Measurements from ENCODE around the gene MYO18B.

MYO18B gene

GRCh38 chr22:25987948-25988347 lies 246.0 kb downstream of the MYO18B start:
- Histone ChIP-seq H3K27ac (ENCODE audit: insufficient read depth, low read length, poor library complexity, severe bottlenecking) (no peak overlapping the region), H3K4me1 (ENCODE audit: control insufficient read depth, insufficient read depth, low read length, poor library complexity, severe bottlenecking) (no peaks in the 10 kb centered on the region), H3K27me3 (replicated peaks; ENCODE audit: control insufficient read depth, insufficient read depth, low read length, poor library complexity, severe bottlenecking) (no peaks in the 10 kb centered on the region), H3K9me3 (ENCODE audit: control insufficient read depth, low read length) (no peaks in the 10 kb centered on the region), H3K36me3 (ENCODE audit: control insufficient read depth, insufficient read depth, low read length) (no peaks in the 10 kb centered on the region), H3K4me3 (ENCODE audit: insufficient read depth, low read depth, low read length, poor library complexity, severe bottlenecking) (no peak overlapping the region)
- no peak for DNase-seq

- Histone ChIP-seq H3K36me3 (ENCODE audit: control insufficient read depth, insufficient read depth, low read length) (no peaks in the 10 kb centered on the region), H3K4me3 (ENCODE audit: insufficient read depth, low read depth, low read length, poor library complexity, severe bottlenecking) (no peak overlapping the region)
- DNase-seq = no peak
Measured at GRCh38 chr22:25990940-25991339, 249.0 kb downstream of the MYO18B start.

GRCh38 chr22:25992331-25992730 lies 250.3 kb downstream of the MYO18B start:
- H3K36me3 ChIP-seq (ENCODE audit: control insufficient read depth, insufficient read depth, low read length) = no peaks in the 10 kb centered on the region
- DNase-seq = no peak
- H3K4me3 ChIP-seq (ENCODE audit: insufficient read depth, low read depth, low read length, poor library complexity, severe bottlenecking) = no peak overlapping the region

More at GRCh38 chr22:25990940-25991339, 249.0 kb downstream of the MYO18B start:
- no peaks in the 10 kb centered on the region for H3K9me3 ChIP-seq (ENCODE audit: control insufficient read depth, low read length)
- no peaks in the 10 kb centered on the region for H3K27me3 ChIP-seq (replicated peaks; ENCODE audit: control insufficient read depth, insufficient read depth, low read length, poor library complexity, severe bottlenecking)
- H3K4me1 ChIP-seq (ENCODE audit: control insufficient read depth, insufficient read depth, low read length, poor library complexity, severe bottlenecking) = no peaks in the 10 kb centered on the region
- no peak overlapping the region for H3K27ac ChIP-seq (ENCODE audit: insufficient read depth, low read length, poor library complexity, severe bottlenecking)

GRCh38 chr22:25996669-25997068 lies 254.7 kb downstream of the MYO18B start:
- Histone ChIP-seq H3K27me3 (replicated peaks; ENCODE audit: control insufficient read depth, insufficient read depth, low read length, poor library complexity, severe bottlenecking) (no peaks in the 10 kb centered on the region), H3K36me3 (ENCODE audit: control insufficient read depth, insufficient read depth, low read length) (no peaks in the 10 kb centered on the region), H3K9me3 (ENCODE audit: control insufficient read depth, low read length) (no peaks in the 10 kb centered on the region), H3K27ac (ENCODE audit: insufficient read depth, low read length, poor library complexity, severe bottlenecking) (no peak overlapping the region), H3K4me1 (ENCODE audit: control insufficient read depth, insufficient read depth, low read length, poor library complexity, severe bottlenecking) (no peaks in the 10 kb centered on the region), H3K4me3 (ENCODE audit: insufficient read depth, low read depth, low read length, poor library complexity, severe bottlenecking) (no peak overlapping the region)
- no peak for DNase-seq

More at GRCh38 chr22:25992331-25992730, 250.3 kb downstream of the MYO18B start:
- H3K9me3 ChIP-seq (ENCODE audit: control insufficient read depth, low read length) = no peaks in the 10 kb centered on the region
- H3K27ac ChIP-seq (ENCODE audit: insufficient read depth, low read length, poor library complexity, severe bottlenecking) = no peak overlapping the region
- no peaks in the 10 kb centered on the region for H3K27me3 ChIP-seq (replicated peaks; ENCODE audit: control insufficient read depth, insufficient read depth, low read length, poor library complexity, severe bottlenecking)
- no peaks in the 10 kb centered on the region for H3K4me1 ChIP-seq (ENCODE audit: control insufficient read depth, insufficient read depth, low read length, poor library complexity, severe bottlenecking)

- no peak overlapping the region for H3K27ac ChIP-seq (ENCODE audit: insufficient read depth, low read length, poor library complexity, severe bottlenecking)
- no peaks in the 10 kb centered on the region for H3K9me3 ChIP-seq (ENCODE audit: control insufficient read depth, low read length)
- no peaks in the 10 kb centered on the region for H3K4me1 ChIP-seq (ENCODE audit: control insufficient read depth, insufficient read depth, low read length, poor library complexity, severe bottlenecking)
- no peak for DNase-seq
- no peak overlapping the region for H3K4me3 ChIP-seq (ENCODE audit: insufficient read depth, low read depth, low read length, poor library complexity, severe bottlenecking)
- no peaks in the 10 kb centered on the region for H3K36me3 ChIP-seq (ENCODE audit: control insufficient read depth, insufficient read depth, low read length)
- no peaks in the 10 kb centered on the region for H3K27me3 ChIP-seq (replicated peaks; ENCODE audit: control insufficient read depth, insufficient read depth, low read length, poor library complexity, severe bottlenecking)
Measured at GRCh38 chr22:25997886-25998775, 256.1 kb downstream of the MYO18B start.

DNA sequence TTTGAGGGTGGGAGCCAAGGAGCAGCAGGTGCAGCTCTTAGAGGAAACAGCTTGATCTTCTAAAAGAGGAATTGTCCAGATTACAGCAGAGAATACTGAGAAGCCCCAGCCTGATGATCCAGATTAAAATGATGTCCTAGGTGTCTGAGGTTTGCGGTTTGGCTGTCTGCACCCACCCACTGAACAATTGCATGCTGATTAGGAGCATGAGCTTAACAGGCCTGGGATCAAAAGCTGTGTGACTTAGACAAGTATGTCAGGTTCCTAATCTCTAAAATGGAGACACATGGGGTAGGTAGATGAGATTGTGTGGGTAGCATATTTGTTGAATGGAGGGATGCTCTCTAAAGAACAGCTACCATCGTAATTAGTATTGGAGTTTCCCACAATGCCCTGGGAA lies 260.5 kb downstream of the MYO18B start:
- no peaks in the 10 kb centered on the region for H3K36me3 ChIP-seq (ENCODE audit: control insufficient read depth, insufficient read depth, low read length)
- no peak overlapping the region for H3K4me3 ChIP-seq (ENCODE audit: insufficient read depth, low read depth, low read length, poor library complexity, severe bottlenecking)
- H3K4me1 ChIP-seq (ENCODE audit: control insufficient read depth, insufficient read depth, low read length, poor library complexity, severe bottlenecking) = no peaks in the 10 kb centered on the region
- no peak for DNase-seq
- H3K27me3 ChIP-seq (replicated peaks; ENCODE audit: control insufficient read depth, insufficient read depth, low read length, poor library complexity, severe bottlenecking) = no peaks in the 10 kb centered on the region
- no peaks in the 10 kb centered on the region for H3K9me3 ChIP-seq (ENCODE audit: control insufficient read depth, low read length)
- H3K27ac ChIP-seq (ENCODE audit: insufficient read depth, low read length, poor library complexity, severe bottlenecking) = no peak overlapping the region

- Histone ChIP-seq H3K36me3 (ENCODE audit: control insufficient read depth, insufficient read depth, low read length) (no peaks in the 10 kb centered on the region), H3K4me3 (ENCODE audit: insufficient read depth, low read depth, low read length, poor library complexity, severe bottlenecking) (no peak overlapping the region), H3K9me3 (ENCODE audit: control insufficient read depth, low read length) (no peaks in the 10 kb centered on the region), H3K27me3 (replicated peaks; ENCODE audit: control insufficient read depth, insufficient read depth, low read length, poor library complexity, severe bottlenecking) (no peaks in the 10 kb centered on the region), H3K4me1 (ENCODE audit: control insufficient read depth, insufficient read depth, low read length, poor library complexity, severe bottlenecking) (no peaks in the 10 kb centered on the region), H3K27ac (ENCODE audit: insufficient read depth, low read length, poor library complexity, severe bottlenecking) (no peak overlapping the region)
- no peak for DNase-seq
Measured at GRCh38 chr22:26004477-26004876, 262.5 kb downstream of the MYO18B start.

DNA sequence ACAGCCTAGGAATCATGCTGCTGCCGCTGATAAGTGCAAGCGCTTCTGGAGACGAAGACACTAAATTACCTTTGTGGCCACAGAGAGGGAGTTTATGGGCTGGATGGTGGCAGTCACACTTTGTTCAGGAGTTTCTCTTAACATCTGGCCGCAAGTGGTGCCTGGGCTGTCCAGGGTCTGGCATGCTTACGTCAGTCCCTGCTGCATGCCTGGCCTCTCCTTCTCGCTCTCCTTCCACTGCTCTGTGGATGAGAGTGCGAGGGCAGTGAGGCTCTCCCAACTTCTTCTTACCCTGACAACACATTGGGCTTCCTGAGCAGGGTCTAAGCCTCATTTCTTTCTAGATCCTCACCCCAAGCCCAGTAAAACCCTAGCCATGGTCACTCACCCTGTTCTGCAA lies 266.6 kb downstream of the MYO18B start:
- Histone ChIP-seq H3K27me3 (replicated peaks; ENCODE audit: control insufficient read depth, insufficient read depth, low read length, poor library complexity, severe bottlenecking) (no peaks in the 10 kb centered on the region), H3K27ac (ENCODE audit: insufficient read depth, low read length, poor library complexity, severe bottlenecking) (no peak overlapping the region), H3K9me3 (ENCODE audit: control insufficient read depth, low read length) (no peaks in the 10 kb centered on the region), H3K4me3 (ENCODE audit: insufficient read depth, low read depth, low read length, poor library complexity, severe bottlenecking) (no peak overlapping the region), H3K4me1 (ENCODE audit: control insufficient read depth, insufficient read depth, low read length, poor library complexity, severe bottlenecking) (no peaks in the 10 kb centered on the region), H3K36me3 (ENCODE audit: control insufficient read depth, insufficient read depth, low read length) (no peaks in the 10 kb centered on the region)
- no peak for DNase-seq

DNA sequence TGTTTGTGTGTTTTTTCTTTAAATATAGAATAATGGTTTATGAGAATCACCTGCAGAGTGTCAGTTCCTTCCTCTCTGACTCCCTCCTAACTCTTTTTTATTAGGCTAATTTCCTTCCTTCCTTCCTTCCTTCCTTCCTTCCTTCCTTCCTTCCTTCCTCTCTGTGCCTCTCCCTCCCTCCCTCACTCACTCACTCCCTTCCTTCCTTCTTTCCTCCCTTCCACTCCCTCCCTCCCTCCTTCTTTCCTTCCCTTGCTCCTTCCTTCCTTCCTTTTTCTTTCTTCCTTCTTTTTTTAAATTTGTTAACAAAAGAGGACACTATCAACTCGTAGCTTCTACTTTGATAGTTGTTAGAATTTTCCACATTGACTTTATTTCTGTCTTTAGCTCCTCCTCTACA lies 274.9 kb downstream of the MYO18B start:
- H3K4me3 ChIP-seq (ENCODE audit: insufficient read depth, low read depth, low read length, poor library complexity, severe bottlenecking) = no peak overlapping the region
- no peaks in the 10 kb centered on the region for H3K4me1 ChIP-seq (ENCODE audit: control insufficient read depth, insufficient read depth, low read length, poor library complexity, severe bottlenecking)
- no peaks in the 10 kb centered on the region for H3K9me3 ChIP-seq (ENCODE audit: control insufficient read depth, low read length)
- H3K27ac ChIP-seq (ENCODE audit: insufficient read depth, low read length, poor library complexity, severe bottlenecking) = no peak overlapping the region
- no peaks in the 10 kb centered on the region for H3K27me3 ChIP-seq (replicated peaks; ENCODE audit: control insufficient read depth, insufficient read depth, low read length, poor library complexity, severe bottlenecking)
- H3K36me3 ChIP-seq (ENCODE audit: control insufficient read depth, insufficient read depth, low read length) = no peaks in the 10 kb centered on the region
- no peak for DNase-seq

- Histone ChIP-seq H3K4me3 (ENCODE audit: insufficient read depth, low read depth, low read length, poor library complexity, severe bottlenecking) (no peak overlapping the region), H3K36me3 (ENCODE audit: control insufficient read depth, insufficient read depth, low read length) (no peaks in the 10 kb centered on the region), H3K27me3 (replicated peaks; ENCODE audit: control insufficient read depth, insufficient read depth, low read length, poor library complexity, severe bottlenecking) (no peaks in the 10 kb centered on the region), H3K9me3 (ENCODE audit: control insufficient read depth, low read length) (no peaks in the 10 kb centered on the region), H3K4me1 (ENCODE audit: control insufficient read depth, insufficient read depth, low read length, poor library complexity, severe bottlenecking) (no peaks in the 10 kb centered on the region), H3K27ac (ENCODE audit: insufficient read depth, low read length, poor library complexity, severe bottlenecking) (no peak overlapping the region)
- no peak for DNase-seq
Measured at GRCh38 chr22:26017932-26018331, 275.9 kb downstream of the MYO18B start.

Data from effector memory CD4-positive, alpha-beta T cell (primary cell).